NCI-H446 (cell line): ENCODE measurements around the gene RIMBP3C.
A peak's percentile ranks its signal among the peaks of the same experiment; 100 is the strongest.
"Not testable (repeated sequence)": the region's sequence is repeated elsewhere in the genome, so short reads cannot be mapped to it uniquely, and the experiment has no call there.

Source experiments
- DNase-seq, 2 experiments: peaks; one replicate each; lab custom pipeline; 2025; lab: John Stamatoyannopoulos, UW

The RIMBP3C gene

GRCh38 chr22:21573293-21573734 lies 22.1 kb upstream of the RIMBP3C start:
- no peak for DNase-seq

GRCh38 chr22:21571679-21572078 lies 20.4 kb upstream of the RIMBP3C start:
- no peak for DNase-seq

GRCh38 chr22:21570398-21570797 lies 19.1 kb upstream of the RIMBP3C start:
- DNase-seq: no peak

- DNase-seq: no peak
Observed at GRCh38 chr22:21569459-21570170, 18.4 kb upstream of the RIMBP3C start.

- not testable (repeated sequence) for DNase-seq
Observed at GRCh38 chr22:21569076-21569427, 17.8 kb upstream of the RIMBP3C start.

GRCh38 chr22:21568347-21569075 lies 17.2 kb upstream of the RIMBP3C start:
- no peak for DNase-seq

GRCh38 chr22:21567456-21568346 lies 16.4 kb upstream of the RIMBP3C start, which contains the start of gene UBE2L3:
TSS of gene UBE2L3 (plus strand) at chr22:21567714. CDS start at chr22:21567745, 31 bp downstream.
- peak; percentile 58 to 83 for DNase-seq

GRCh38 chr22:21564411-21564810 lies 13.2 kb upstream of the RIMBP3C start:
- no peak for DNase-seq

- no peak for DNase-seq
Observed at GRCh38 chr22:21563912-21564311, 12.7 kb upstream of the RIMBP3C start.

- DNase-seq: not testable (repeated sequence)
Observed at GRCh38 chr22:21560657-21561056, 9.4 kb upstream of the RIMBP3C start.

- DNase-seq: not testable (repeated sequence)
Observed at GRCh38 chr22:21559345-21560125, 8.3 kb upstream of the RIMBP3C start.

- not testable (repeated sequence) for DNase-seq
Observed at GRCh38 chr22:21550678-21551047, 598 bp downstream of the RIMBP3C start.

- DNase-seq: not testable (repeated sequence)
Observed at GRCh38 chr22:21550008-21550677, 1.1 kb downstream of the RIMBP3C start.

- not testable (repeated sequence) for DNase-seq
Observed at GRCh38 chr22:21549558-21549957, 1.7 kb downstream of the RIMBP3C start.

- DNase-seq: not testable (repeated sequence)
Observed at GRCh38 chr22:21544432-21545322, 6.6 kb downstream of the RIMBP3C start.

GRCh38 chr22:21539862-21540261 lies 11.4 kb downstream of the RIMBP3C start:
- not testable (repeated sequence) for DNase-seq

- DNase-seq: not testable (repeated sequence)
Observed at GRCh38 chr22:21532863-21533648, 18.2 kb downstream of the RIMBP3C start.

- DNase-seq: not testable (repeated sequence)
Observed at GRCh38 chr22:21531525-21531924, 19.7 kb downstream of the RIMBP3C start.
